WTC11 (cell line): ENCODE results near the gene KRTAP10-7.
"Not testable (repeated sequence)": the region's sequence is repeated elsewhere in the genome, so short reads cannot be mapped to it uniquely, and the experiment has no call there.

ENCODE experiments used
- ATF3 ChIP-seq: sonication (generic); formaldehyde crosslinking; conservative IDR thresholded peaks from 2 replicates; pipeline ENCODE4 v1.8.1; 2022; ENCODE audit warnings: mild to moderate bottlenecking, missing genetic modification reagents
- ATF6 ChIP-seq: sonication (generic); formaldehyde crosslinking; IDR thresholded peaks from 2 replicates; pipeline ENCODE4 v1.8.1; 2023; ENCODE audit warnings: mild to moderate bottlenecking, missing genetic modification reagents
- CTCF ChIP-seq: fragments of 200-600 bp; IDR thresholded peaks from 2 replicates; pipeline ENCODE4 v1.8.0; 2022; ENCODE audit warnings: antibody characterized with exemption
- E2F5 ChIP-seq: sonication (generic); formaldehyde crosslinking; IDR thresholded peaks from 2 replicates; pipeline ENCODE4 v1.8.1; 2022; ENCODE audit warnings: mild to moderate bottlenecking, moderate library complexity, missing genetic modification reagents
- FOXK1 ChIP-seq: sonication (generic); formaldehyde crosslinking; IDR thresholded peaks from 2 replicates; pipeline ENCODE4 v1.8.0; 2022; ENCODE audit warnings: mild to moderate bottlenecking, moderate library complexity, missing genetic modification reagents
- GABPB1 ChIP-seq: sonication (generic); formaldehyde crosslinking; IDR thresholded peaks from 2 replicates; pipeline ENCODE4 v1.8.1; 2023; ENCODE audit warnings: mild to moderate bottlenecking, missing genetic modification reagents
- JUN ChIP-seq: sonication (generic); formaldehyde crosslinking; IDR thresholded peaks from 2 replicates; pipeline ENCODE4 v1.8.0; 2023; ENCODE audit warnings: mild to moderate bottlenecking, missing genetic modification reagents
- MXD4 ChIP-seq: fragments of 250-450 bp; sonication (Bioruptor Pico); IDR thresholded peaks from 2 replicates; pipeline ENCODE4 v1.8.0; 2021; ENCODE audit warnings: mild to moderate bottlenecking, moderate library complexity, borderline replicate concordance
- PRDM15 ChIP-seq: sonication (generic); formaldehyde crosslinking; IDR thresholded peaks from 2 replicates; pipeline ENCODE4 v1.8.0; 2022; ENCODE audit warnings: missing genetic modification reagents
- SP1 ChIP-seq: sonication (generic); formaldehyde crosslinking; conservative IDR thresholded peaks from 2 replicates; pipeline ENCODE4 v1.8.1; 2022; ENCODE audit warnings: missing genetic modification reagents
- USF1 ChIP-seq: sonication (generic); formaldehyde crosslinking; IDR thresholded peaks from 2 replicates; pipeline ENCODE4 v1.8.0; 2022; ENCODE audit warnings: mild to moderate bottlenecking, missing genetic modification reagents

- not testable (repeated sequence) for TF ChIP-seq E2F5 (CRISPR knock-in tag); CTCF; PRDM15 (CRISPR knock-in tag); ATF3; FOXK1 (CRISPR knock-in tag); GABPB1 (CRISPR knock-in tag); USF1 (CRISPR knock-in tag); JUN (CRISPR knock-in tag); ATF6 (CRISPR knock-in tag); SP1 (CRISPR knock-in tag); MXD4 (CRISPR knock-in tag)
Measured at GRCh38 chr21:44590897-44591800, 9.2 kb upstream of the KRTAP10-7 start.
